NCI-H2171 (cell line): ENCODE data around the gene ZDHHC12.

Experiments
- DNase-seq: peaks from one replicate; lab custom pipeline; 2025; lab: John Stamatoyannopoulos, UW

Gene ZDHHC12

GRCh38 chr9:128729766-128730517 lies 6.0 kb upstream of the ZDHHC12 start:
- DNase-seq: peak; percentile 81

DNA sequence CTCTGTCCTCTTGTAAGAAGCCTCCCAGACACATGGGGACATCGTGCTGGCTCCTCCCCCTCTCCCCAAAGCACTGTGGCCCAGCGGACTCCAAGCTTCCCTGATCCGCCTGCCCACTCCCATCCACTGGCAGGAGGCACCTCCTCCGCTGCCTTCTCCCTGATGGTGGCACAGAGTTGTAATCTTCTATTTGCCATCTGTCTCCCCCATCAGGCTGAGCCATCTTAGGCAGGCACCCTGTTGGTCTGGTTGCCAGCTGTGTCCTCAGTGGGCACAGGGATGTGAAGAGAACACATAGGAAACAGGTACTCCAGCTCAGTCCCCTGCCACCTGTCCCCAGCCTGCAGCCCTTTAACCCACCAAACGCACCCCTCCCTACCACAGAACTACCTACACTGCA lies 5.4 kb upstream of the ZDHHC12 start:
- DNase-seq: peak; percentile 85

DNA sequence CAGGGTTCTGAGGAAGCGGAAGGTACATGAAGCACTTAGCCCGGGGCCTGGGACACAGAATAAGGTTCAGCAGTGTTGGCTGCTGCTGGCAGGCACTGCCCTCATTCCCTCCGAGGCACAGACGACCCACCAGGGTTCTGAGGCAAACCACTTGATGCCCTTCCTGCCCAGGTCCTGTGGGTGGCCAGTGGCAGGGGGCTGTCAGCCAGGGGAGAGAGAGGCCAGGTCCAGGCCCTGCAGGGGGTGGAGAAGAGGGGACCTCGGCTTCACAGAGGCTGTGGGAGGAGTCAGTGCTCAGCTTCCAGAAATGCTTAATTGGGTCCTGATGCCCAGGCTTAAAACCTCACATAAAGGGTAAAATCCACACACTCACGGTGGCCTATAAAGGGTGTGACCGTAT lies 4.4 kb upstream of the ZDHHC12 start:
- no peak for DNase-seq

DNA sequence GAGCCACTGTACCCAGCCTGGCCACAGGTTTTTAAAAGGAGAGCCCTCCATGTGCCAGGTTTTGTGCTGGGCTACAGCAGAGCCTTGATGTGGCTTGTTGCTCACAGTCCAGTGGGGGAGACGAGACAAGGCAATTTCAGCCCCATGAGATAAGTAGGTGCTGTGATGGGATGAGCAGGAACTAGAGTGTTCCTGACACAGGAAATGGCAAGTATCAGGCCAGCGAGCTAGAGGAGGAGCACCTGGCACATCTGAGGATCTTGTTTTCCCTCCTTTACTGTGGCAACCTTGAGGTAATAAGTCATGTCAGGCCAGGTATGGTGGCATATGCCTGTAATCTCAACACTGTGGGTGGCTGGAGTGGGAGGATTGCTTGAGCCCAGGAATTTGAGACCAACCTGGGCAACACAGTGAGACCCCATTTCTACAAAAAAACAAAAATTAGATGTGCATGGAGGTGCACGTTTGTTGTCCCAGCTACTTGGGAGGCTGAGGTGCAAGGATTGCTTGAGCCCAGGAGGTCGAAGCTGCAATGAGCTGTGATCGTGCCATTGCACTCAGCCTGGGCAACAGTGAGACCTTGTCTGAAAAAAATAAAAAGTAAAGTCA lies 3.8 kb upstream of the ZDHHC12 start:
- DNase-seq: no peak

DNA sequence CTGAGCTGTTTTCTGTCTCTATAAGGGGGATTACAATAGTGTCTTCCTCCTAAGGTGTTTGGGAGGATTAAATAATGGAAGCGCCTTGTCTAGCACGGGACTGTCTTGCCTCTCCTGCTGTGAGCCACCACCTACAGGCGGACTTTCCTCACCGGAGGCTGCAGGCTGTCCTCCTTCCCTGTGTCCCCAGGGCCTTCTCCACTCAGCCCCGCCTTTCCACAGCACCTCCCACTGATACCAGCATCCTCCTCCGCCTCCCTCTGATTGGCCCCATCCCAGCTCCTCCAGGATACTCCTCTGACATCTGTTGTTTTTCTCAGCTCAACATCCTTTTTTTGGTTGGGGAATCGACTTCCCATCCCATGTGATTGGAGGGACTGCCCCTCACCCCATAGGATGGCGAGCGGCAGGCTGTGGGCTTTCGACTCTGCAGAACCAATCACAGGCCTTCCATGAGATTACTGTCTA lies 851 bp upstream of the ZDHHC12 start:
- peak; percentile 100 for DNase-seq

DNA sequence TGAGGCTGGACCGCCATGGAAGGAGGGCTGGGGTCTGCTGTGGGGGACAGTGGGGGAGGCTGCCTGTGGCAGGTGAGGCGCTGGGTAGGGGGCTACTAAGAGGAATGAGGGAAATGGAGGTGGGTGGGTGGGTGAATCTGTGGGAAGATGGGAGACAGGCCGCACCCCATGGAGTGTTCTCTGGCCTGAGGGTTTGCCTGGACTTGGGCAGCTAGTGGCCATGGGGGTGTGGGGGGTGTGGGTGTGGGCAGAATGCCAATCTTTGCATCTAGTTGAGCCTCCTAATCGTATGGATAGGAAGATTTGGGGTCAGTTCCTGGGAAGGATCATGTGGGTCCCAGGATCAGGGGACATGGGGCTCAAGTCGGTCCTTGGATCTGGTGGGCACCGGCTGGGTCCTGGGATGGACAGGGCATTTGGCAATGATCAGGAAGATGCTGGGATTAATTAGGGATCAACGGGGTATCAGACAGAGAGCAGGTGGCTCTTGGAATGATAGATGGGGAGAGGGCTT lies 518 bp downstream of the ZDHHC12 start:
- no peak for DNase-seq

GRCh38 chr9:128722380-128723351 lies 1.3 kb downstream of the ZDHHC12 start:
- DNase-seq: no peak

GRCh38 chr9:128721487-128722010 lies 2.4 kb downstream of the ZDHHC12 start:
- no peak for DNase-seq

DNA sequence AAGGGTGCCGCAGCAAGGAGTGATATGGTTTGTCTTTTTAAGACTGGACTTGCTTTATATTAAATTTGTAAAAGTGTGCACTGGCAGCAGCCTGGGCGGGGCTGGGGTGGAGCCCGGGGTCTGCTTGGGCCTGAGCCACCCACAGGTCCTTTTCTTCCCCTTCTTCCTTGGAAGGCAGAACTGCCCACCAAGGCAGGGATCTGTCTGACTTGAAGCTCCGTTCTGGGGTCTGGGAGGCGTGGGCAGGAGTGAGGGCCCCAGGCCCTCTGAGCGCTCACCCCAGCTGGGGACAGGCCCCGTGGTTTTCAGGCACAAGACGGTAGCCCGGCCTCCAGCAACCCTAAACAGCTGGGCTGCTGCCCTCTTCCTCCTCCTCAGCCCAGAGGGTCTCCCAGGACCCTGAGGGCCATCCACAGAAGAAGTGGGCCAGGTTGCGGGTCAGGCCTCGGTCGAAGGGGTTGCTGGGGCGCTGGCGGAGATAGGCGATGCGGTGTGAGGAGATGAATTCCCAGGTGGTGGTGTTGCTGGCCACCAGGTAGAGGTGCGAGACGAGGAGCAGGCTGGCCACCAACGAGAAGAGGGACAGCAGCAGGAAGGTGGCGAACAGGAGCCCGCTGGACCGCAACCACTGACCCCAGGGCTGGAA lies 3.0 kb downstream of the ZDHHC12 start:
- no peak for DNase-seq

DNA sequence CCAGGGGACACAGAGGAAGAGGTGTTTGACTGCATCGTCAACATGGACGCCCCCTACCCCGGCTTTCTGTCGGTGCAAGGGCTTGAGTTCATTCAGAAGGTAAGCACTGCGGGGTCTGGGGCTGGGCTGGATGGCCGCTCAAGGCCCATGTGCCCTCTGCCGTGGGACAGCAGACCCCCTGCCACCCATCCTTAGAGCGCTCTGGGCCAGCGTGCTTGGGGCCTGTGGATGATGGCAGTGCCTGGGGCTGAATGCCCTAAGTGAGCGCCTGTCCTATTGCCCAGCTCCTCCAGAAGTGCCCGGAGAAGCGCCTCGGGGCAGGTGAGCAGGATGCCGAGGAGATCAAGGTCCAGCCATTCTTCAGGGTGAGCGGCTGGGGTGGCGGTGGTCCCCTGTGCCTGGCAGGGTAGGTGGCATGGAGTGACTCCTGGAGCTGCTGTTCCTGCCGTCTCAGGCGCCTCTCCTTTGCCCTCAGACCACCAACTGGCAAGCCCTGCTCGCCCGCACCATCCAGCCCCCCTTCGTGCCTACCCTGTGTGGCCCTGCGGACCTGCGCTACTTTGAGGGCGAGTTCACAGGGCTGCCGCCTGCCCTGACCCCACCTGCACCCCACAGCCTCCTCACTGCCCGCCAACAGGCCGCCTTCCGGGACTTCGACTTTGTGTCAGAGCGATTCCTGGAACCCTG lies 3.9 kb downstream of the ZDHHC12 start:
- no peak for DNase-seq

GRCh38 chr9:128718475-128718874 lies 5.5 kb downstream of the ZDHHC12 start:
- no peak for DNase-seq

DNA sequence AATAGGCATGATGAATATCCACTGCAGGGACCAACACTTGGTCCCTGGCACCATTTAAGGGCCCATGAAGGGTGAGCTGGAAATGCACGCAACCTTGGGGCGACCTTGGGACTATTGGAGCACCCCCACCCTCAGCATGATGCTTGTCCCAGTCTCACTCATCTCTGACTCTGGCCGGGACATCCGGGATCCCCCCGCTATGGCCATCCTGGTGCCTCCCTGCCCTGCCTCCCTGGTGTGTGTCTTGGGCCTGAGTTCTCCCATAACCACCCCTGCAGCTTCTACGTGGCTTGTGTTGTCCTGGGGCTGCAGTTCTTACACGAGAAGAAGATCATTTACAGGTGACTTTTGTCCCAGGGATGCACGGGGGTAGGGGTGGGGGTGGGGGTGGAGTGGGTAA lies 5.9 kb downstream of the ZDHHC12 start:
- no peak for DNase-seq

DNA sequence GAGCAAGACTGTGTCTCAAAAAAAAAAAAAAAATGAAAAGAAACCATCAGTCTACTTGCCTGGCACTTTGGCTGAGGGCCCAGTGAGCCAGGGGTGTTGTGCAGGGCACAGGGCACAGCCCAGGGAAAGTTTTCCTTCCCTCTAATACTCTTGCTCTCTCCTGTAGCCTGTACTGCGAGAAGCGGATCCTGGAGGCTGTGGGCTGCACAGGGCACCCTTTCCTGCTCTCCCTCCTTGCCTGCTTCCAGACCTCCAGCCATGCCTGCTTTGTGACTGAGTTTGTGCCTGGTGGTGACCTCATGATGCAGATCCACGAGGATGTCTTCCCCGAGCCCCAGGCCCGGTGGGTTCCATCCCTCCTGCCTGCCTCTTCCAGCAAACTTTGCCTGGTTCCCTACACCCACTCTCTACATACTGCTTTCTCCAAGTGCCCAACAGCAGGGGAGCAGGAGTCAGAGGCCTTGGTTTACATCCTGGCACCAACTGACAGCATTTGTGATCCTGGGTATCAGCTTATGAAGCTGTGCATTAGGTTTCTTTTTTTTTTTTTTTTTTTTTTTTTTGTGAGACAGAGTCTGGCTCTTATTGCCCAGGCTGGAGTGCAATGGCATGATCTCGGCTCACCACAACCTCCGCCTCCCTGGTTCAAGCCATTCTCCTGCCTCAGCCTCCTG lies 7.2 kb downstream of the ZDHHC12 start:
- peak; percentile 36 for DNase-seq

GRCh38 chr9:128715436-128715750 lies 8.5 kb downstream of the ZDHHC12 start:
- DNase-seq: no peak

- DNase-seq: no peak
Observed at GRCh38 chr9:128714586-128715435, 9.1 kb downstream of the ZDHHC12 start.

DNA sequence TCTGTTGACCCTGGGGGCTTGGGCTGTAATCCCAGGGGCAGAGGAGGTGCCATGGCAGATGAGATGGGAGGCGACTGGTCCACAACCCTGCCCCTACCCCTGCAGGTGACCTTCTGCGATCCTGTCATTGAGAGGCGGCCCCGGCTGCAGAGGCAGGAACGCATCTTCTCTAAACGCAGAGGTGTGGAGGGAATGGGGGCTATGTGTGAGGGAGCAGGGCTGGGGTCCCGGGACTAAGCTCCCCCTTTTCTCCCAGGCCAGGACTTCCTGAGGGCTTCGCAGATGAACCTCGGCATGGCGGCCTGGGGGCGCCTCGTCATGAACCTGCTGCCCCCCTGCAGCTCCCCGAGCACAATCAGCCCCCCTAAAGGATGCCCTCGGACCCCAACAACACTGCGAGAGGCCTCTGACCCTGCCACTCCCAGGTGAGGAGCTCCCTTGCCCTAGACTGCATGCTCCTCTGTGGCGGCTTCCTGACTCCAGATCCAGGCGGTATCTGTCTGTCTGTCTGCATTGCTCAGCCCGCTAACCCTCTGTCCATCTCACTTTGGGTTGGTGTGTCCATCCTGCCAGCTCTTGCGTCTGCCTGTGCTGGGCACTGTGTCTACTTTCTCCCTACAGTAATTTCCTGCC lies 9.9 kb downstream of the ZDHHC12 start:
- no peak for DNase-seq

GRCh38 chr9:128713411-128713780 lies 10.5 kb downstream of the ZDHHC12 start:
- no peak for DNase-seq

DNA sequence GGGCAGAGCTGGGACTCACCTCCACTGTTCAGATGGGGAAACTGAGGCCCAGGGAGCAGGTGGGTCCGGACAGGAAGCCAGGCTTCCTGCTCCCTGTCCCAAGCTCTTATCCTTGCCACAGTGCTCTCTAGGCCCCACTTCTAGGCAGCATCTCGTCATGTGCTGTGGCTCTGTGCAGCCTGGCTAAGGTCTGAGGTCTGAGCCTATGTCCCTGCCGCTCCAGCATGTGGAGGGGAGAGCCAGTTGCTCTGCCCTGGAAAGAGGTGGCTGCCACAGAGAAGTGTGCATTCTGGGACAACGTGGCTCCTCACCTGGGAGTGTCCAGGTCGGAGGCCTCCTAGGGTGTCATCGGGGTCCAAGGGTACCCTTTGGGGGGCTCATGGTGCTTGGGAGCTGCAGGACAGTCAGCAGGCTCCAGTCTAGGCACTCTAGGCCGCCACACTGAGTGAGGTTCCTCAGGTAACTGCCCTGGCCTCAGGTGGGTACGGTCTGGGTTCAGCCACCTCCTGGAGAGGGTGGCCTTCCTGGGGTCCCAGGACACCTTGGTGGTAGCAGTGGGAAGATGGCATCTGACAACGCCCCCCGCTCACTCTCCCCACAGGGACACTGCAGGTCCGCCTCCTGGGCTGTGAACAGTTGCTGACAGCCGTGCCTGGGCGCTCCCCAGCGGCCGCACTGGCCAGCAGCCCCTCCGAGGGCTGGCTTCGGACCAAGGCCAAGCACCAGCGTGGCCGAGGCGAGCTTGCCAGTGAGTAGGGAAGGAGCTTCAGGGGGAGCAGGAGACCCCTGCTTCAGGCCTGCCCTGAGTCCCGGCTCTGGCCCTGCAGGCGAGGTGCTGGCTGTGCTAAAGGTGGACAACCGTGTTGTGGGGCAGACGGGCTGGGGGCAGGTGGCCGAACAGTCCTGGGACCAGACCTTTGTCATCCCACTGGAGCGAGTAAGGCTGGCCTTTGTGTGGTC lies 11.2 kb downstream of the ZDHHC12 start:
- no peak for DNase-seq
